Activated CD4-positive, CD25-positive, alpha-beta regulatory T cell (primary cell): ENCODE results near the gene MLN.

Source experiments
- DNase-seq, 4 experiments: peaks; one replicate each; lab custom pipeline; 2025; lab: John Stamatoyannopoulos, UW

The MLN gene

DNA sequence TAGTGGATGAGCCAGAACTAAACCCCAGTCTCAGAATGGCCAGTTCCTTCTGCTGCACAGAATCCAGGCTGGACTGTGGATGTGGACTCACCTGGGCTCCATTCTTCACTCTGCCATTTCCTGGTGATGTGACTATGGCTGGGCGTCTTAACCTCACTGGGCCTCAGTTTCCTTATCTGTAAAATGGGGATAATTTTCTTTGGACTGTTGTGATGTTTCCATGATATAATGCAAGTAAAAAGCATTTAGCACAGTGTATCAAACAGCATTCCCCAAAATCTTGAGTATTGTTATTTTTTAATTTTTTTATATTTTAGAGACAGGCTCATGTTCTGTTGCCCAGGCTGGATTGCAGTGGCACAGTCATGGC lies 51.2 kb downstream of the MLN start:
- no peak for DNase-seq

DNA sequence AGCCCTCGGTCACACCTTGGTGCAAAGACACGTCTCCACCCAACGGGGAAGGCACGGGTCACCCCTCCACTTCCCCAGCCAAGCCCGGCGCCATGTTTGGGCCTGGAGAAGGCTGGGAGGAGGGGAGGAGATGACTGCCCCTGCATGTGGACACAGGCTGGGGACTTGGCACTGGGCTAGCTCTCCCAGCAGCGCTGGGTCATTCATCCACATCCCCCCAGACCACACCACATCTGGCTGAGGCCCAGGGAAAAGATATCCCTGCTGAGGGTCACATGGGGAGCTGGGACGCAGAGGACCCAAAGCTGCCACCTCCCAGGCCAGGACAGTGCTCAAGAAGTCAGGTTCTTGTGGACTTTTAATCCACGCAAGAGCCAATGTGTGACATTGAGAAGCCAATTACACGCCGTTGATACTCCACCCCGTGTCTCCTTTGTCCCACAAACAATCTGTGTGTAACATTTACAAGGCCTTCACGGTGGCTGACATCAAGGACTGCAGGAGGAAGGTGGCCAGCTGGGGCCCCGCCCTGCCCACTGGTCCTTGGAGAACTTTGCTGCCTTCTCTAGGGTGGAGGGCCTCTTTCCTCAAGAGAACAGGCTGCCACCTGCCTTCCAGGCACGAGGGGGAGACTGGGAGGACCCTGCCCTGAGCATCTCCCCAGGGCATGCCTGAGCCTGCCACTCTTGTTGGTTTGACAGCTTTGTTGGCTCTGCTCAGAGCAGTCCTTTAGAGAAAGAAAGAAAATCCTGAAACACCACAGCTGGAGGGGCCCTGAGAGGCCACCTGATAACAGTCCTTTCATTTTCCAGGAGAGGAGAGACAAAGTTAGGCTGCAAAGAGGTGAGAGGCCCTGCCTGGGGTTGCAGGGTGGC lies 51.8 kb downstream of the MLN start:
- DNase-seq, result no peak

DNA sequence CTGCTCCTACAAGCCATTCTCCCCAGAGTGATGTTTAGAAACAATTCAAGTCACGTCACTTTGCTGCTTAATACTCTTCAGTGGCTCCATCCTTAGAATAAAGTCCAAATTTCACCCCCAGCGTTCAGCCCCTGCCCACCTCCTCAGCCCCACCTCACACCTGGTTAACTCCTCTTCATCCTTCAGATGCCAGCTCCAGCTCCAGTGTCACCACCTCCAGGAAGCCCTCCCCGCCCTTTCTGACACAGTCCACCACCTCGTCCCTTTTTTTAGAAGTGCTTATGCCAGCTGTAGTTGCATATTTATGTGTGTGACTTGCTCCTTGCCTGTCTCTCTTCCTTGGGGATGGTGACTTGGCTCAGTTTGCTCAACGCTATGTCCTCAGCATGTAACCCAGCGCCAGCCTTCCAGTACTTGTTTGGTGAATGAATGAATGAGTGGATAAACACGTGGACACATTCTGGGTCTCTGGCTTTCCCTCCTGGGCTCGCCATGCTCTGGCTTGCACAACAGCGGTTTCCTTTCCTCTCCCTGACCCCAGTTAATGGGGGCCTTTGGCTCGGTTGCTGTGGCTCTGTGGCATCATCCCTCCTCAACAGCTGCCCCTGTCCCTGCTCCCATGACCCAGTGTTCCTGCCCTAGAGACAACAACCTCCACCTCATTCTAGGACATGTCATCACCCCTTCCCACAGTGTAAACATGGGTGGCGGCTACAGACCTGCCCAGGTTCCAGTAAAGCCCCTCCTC lies 53.4 kb downstream of the MLN start:
- no peak for DNase-seq

DNA sequence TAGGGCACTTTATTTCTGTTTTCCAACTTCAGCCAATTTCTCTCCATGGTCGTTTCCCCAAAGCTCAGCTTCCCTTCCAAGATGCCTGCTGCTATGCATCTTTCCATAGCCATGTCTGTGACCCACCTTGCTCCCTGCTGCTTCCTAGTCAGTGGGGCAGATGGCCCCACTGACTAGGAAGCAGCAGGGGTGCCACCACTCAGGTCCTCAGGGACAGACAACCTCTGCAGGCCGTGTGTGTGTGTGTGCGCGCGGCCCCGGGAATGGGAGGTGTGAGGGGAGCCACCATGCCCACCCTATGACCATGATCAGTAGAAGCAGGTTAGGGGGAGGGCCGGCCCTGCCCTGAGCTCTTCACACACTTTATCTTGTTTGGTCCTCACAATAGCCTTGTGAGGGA lies 54.4 kb downstream of the MLN start:
- no peak for DNase-seq

DNA sequence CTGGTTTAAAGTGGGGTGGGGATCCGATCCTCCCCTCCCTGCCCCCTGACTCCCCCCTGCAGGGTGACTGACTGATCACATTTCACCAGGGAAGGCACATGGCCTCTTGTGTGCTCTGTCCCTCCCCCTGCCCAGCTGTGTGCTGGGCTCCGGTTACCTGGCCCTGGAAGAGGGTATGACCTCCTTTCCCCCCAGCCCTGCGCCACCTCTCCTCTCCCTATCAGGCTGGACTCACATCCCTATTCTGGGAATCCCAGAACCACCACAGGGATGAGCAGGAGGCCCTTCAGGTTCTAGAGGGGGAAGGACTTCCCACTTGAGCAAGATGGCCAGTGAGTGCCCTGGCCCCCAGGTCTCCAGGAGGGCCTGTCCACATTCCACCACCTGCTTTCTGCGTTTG lies 55.0 kb downstream of the MLN start:
- no peak for DNase-seq

DNA sequence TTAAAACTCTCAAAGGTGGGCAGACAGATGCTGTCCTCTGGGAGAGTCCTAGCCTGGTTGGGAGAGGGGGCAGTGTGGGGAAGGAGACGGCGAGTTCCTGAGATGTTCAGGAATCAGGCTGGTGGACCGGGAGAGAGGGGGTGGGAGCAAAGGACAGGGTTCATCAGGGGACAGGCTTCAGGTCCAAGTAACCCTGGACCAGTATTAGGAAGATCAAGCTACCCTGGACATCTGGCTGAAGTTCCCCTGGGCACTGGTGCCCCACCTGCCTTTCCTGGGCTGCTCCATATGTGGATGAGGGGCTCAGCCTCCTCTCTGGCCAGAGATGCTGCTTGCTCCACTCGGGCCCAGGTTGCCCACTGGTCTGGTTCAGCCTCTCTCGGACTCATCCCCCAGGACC lies 56.0 kb downstream of the MLN start:
- no peak for DNase-seq

DNA sequence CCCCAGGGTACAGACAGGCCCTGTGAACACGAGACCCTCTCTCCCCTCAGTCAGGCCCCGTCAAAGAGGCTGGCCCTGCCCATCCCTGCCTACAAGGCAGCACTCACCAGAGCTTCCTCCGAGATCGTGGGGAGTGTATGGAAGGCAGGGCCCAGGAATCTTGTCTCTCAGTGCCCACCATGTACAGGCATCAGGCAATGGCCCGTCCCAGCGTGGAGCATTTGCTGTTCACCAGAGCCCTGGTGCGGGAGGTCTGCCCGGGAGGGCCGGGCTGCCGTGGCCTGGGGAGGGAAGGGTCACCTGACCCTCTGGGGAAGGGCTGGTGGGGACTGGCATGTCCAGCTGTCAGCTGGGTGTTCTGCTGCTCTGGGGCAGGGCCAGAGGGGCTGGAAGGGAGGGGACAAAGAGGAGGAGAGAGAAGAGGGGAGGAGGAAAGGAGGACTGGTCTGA lies 57.1 kb downstream of the MLN start, which contains the start of gene IP6K3:
Gene IP6K3 (minus strand): TSS at position 255 of the 450 bp plus-strand sequence. CDS start 11,429 bp downstream, outside the sequence.
- DNase-seq, result no peak

DNA sequence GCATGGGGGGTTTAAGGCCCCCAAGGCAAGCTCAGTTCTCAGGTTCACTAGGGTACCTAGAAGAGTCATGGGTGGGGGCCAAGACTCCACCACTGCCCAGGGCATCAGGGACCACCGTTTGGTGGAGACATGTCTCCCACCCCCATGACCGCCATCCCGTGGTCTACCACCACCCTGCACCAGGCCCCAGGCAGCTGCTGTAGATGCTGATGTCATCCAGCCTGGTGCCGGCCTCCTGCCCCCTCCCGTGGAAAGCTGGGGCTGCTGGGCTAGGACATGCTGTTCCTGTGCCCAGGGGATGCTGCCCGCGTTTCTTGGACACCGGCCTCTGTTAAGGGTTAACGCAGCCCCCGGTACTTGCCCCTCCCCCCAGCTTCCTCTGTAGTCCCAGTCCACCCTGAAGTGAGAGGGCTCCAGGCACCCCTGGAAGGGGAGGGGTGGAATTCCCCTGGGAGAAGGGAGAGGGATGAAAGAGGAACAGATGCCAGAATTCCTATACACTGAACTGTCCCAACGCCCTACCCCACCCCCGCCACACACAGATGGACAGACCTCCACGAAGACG lies 57.7 kb downstream of the MLN start:
- DNase-seq, result no peak

DNA sequence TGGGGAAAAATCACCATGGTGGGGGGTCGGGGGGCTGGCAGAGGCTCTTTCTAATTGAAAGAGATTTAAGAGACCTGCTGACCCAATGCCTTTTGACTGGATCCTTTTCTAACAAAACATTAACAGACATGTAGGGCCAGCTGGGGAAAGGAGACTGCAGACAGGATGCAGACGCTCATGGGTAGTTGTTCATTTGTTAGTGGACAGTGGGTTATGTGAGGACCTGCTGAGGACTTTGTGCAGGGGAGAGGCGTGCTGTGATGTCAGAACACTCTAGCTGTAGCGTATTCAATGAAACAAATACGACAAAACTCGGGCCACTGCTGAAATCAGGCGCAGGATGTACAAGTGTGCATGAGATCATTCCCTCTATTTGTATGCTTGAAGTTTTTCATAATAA lies 58.3 kb downstream of the MLN start:
- DNase-seq, result no peak

DNA sequence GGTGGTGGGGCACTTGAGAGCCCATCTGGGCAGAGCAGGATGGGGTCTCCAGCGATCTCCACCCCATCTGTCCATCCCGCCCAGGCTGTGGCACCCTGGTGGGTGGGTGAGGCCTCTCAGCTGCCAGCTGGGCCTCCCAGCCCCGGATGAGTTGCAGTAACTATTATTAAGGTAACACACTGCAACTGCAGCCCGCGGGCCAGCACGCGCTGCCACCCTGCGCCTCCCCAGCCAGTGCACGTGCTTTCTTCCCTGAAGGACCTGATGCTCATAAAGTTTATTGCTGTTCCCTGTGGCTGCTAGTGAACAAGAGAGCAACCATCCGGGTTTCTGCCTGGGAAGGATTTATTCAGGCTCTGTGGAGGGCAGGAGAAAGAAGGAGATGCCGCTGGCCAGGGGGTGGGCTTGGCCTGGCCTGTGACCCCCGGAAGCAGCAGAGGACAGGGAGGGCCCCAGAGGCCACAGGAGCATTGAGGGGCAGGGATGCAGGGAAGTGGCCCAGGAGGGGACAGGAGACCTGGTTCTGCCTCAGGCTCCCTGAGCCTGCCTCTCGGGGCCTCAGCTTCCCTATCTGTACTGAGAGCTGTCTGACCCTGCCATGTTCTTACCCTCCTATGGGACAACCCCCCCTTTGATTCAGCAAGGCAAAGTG lies 58.8 kb downstream of the MLN start:
- DNase-seq, result no peak
